PC-3 (cell line): Measurements from ENCODE around the gene NCF4.

ENCODE experiments used
- EZH2phosphoT487 ChIP-seq: fragments of 300-600 bp; sonication (generic); IDR thresholded peaks from 2 replicates; pipeline ENCODE4 v1.6.1; 2018; ENCODE audit warnings: mild to moderate bottlenecking, antibody characterized with exemption, low read length, borderline replicate concordance
- TF ChIP-seq, protein P1 (sequence below): fragments of 300-600 bp; sonication (generic); conservative IDR thresholded peaks from 2 replicates; pipeline ENCODE4 v1.5.1; 2017; ENCODE audit warnings: antibody characterized with exemption, low read depth, mild to moderate bottlenecking, low read length

DNA sequence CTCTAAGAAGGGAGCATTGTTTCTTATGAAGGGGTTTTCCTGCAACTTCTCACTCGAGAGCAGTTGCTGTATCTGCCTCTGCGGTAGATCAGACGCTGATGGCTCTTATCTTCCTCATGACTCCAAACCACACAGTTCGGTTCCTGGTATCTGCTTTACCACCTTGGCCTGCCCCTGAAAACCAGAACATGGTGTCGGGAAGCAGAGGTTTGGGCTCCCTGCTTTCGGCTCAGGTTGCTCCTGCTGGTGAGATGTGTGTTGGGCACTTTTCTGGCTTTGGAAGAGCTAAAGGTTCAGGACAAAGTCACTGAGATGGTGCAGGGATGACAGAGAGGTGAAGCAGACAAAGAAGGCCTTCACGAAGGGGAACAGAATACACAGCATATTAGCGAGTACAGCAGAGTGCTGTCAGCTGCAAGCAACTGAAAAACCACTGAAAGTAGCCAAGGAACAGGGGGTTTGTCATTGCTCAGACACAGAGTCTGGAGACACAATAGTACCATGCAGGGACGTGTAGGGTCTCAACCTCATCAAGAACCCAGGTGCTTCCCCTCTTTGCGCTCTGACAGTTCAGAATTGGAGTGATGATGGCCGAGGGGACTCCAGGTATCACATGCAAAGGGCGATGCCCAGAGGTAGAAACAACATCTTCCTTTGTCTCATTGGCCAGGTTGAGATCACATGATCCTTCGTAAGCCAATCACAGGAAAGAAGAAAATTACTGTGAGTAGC, 40.8 kb downstream of the NCF4 start:
- TF ChIP-seq, protein P1, sequence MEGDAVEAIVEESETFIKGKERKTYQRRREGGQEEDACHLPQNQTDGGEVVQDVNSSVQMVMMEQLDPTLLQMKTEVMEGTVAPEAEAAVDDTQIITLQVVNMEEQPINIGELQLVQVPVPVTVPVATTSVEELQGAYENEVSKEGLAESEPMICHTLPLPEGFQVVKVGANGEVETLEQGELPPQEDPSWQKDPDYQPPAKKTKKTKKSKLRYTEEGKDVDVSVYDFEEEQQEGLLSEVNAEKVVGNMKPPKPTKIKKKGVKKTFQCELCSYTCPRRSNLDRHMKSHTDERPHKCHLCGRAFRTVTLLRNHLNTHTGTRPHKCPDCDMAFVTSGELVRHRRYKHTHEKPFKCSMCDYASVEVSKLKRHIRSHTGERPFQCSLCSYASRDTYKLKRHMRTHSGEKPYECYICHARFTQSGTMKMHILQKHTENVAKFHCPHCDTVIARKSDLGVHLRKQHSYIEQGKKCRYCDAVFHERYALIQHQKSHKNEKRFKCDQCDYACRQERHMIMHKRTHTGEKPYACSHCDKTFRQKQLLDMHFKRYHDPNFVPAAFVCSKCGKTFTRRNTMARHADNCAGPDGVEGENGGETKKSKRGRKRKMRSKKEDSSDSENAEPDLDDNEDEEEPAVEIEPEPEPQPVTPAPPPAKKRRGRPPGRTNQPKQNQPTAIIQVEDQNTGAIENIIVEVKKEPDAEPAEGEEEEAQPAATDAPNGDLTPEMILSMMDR = no peak
- no peak for TF ChIP-seq EZH2phosphoT487
